Stimulated activated CD4-positive, alpha-beta T cell treated with anti-CD3 and anti-CD28 coated beads, Interleukin-2, amount 100 ng/mL, for 48 hours (primary cell): ENCODE measurements around the gene FGF14.

Source experiments
- DNase-seq, 2 donors: peaks; one replicate each; pipeline ENCODE4 v3.0.0-alpha.2; 2020

Gene FGF14

DNA sequence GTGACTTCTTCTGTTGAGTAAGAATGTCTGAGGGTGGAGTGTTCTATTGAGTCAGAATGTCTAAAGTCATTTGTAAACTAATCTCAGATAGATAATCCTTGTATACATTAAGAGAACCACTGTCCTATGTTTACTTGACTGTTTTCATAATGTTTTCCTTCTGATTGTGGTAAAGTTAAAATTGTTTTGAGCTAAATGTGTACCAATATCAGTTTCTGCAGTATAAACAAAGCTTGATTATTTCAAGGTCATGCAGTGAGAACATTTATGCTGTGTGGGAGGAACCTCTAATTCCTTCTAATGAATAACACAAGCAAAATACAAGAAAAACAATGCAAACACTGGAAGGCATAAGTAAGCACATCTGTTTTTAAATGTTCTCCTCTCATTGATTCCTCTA is 434.6 kb downstream of the FGF14 start:
- no peak for DNase-seq

DNA sequence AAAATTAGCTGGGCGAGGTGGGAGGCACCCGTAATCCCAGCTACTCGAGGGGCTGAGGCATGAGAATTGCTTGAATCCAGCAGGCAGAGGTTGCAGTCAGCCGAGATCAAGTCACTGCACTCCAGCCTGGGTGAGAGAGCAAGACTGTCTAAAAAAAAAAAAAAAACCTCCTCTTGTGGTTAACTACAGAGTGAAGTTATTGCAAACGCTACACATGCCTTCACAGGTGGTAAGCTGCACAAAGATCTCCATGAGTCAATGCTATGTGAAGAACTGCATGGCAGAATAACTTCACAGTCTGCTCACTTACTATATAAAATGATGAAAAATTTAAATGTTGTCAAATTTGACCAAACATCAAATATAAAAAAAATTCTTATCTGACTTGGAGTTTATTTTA is 436.8 kb downstream of the FGF14 start:
- no peak for DNase-seq

DNA sequence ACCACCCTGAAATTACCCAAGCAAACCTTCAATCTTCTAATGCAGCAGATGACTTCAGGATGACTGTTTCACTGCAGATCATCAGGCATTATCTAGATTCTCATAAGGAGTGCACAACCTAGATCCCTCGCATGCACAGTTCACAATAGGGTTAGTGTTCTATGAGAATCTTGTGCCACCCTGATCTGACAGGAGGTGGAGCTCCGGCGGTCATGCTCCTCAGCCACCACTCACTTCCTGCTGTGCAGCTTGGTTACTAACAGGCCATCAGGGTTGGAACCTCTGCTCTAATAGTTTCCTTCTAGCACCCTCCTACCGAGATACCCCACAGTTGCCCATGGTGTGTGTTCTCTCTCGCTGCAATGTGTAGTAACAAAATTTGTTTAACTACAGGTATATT is 442.8 kb downstream of the FGF14 start:
- DNase-seq: no peak

DNA sequence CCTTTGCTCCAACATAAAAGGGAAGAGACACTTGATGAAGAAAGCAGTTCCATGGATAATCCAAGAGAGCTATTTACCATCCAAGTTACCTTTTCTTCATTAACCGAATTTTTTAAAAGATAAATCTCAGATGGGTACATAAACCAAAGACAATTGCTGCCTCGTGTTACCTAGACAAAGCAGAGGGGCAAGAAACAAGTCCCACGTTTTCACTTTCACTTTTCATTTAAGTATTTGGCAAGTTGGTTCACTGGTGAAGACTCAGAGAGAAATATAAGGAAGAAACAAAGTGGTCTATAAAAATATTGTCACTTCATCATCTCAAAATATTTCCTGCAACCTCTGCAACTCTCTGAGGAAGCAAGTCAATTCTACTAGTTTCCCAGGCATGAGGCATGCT is 446.1 kb downstream of the FGF14 start:
- no peak for DNase-seq

DNA sequence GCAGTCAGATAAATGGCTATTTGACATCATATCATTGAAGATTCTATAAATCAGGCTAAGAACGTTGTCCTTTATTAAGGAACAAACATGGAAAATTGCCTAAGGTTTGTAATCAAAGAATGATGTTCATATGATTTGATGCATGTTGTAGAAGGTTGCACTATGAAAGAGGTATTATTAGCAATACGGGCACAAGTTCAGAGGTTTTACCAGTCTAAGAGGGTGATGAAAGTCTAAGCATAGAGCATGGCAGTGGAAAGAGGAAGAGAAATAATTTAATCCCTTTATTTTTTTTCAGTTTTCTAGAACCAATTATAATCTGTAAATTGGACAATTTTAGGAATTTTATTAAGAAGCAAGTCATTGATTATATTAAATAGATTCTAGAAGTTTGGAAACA is 450.7 kb downstream of the FGF14 start:
- DNase-seq: no peak

DNA sequence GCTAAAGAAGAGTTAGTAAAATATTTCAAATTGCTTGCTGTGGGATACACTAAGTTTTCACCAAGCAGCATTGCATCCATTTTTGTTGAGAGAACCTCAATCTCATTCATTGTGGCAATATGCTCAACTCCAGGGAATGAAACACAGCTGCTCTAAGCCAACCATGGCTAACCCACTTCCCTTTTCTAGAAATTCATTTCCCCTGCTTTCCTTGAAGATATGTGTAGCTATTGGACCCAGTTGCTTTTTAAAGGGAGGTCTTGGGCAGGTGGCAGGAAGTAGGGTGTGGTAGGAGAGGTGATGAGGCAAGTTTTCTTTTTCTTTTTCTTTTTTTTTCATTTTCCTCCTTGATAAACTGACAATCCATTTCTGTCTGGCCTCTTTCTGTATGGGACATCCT is 452.2 kb downstream of the FGF14 start:
- DNase-seq: no peak

DNA sequence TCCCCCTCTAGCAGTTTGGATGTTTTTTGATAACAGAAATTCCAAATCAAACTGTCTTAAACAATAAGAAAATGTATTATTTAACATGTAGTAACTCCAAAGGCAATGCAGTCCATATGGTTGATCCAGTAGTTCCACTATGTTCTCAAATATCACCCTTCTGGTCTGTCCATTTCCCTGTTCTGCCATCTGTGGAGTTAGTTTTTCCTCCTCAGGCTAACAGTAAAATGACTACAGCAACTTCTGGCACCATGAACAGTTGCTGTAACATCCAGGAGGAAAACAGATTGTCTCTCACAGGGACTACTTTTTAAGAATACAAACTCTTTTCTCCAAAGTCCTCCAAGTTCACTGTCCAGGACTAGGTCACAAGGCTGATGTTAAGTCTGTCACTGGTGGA is 455.4 kb downstream of the FGF14 start:
- no peak for DNase-seq

DNA sequence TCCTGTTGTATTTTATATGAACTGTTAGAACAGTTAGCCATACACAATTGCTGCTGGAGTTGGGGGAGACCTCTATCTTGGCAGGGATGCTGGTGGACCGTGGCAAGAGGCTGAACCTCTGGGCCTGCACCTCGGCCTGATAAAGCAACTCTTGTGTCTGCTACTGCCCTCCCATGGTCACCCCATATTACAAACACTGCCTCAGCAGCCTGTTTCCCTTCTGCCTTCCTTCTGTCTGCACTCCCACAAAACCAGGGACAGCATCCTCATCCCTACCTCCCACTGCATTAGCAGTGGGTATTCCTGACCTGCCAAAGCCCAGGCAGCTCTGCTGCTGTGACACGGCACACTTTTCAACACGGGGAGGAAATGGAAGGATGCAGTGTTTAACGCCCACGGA is 456.4 kb downstream of the FGF14 start:
- no peak for DNase-seq

DNA sequence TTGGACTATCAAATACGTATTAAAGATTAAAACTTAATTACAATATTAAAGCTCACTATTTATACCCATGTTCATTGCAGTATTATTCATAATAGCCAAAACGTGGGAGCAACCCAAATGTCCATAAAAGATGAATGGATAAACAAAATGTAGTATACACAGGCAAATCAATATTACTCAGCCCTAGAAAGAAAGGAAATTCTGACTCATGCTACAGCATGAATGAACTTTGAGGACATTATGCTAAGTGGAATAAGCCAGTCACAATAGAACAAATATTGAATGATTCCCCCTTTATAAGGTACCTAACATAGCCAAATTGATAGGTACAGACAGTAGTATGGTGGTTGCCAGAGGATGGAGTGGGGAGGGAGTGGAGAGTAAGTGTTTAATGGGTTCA is 457.3 kb downstream of the FGF14 start:
- DNase-seq: no peak

DNA sequence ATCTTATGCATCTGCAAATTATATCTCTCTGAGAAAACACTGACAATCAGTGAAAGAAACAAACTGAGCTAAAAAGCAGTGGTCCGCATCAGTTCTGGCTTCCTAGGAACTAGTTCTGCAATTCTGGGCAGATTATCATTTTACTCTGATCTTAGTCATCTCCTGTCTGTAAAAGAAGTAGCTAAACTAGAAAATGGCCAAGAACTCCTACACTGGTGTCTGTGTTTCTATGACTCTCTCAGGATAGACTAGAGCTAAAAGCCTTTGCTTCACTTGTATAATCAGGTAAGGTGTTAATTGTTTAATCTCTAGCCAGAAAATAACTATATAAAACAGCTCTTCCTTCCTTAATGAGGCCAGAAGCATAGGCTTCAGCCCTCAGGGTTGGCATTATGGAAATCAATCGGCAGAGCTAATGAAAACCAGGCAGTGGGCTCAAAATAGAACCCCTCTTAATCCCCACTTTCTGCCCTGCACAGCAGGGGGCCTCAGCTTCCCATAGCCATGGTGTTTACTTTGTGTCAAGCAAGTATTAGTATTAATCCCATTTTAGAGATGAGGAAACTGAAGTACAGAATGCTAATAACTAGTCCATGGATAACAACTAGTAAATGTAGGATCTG is 459.2 kb downstream of the FGF14 start:
- DNase-seq: no peak

DNA sequence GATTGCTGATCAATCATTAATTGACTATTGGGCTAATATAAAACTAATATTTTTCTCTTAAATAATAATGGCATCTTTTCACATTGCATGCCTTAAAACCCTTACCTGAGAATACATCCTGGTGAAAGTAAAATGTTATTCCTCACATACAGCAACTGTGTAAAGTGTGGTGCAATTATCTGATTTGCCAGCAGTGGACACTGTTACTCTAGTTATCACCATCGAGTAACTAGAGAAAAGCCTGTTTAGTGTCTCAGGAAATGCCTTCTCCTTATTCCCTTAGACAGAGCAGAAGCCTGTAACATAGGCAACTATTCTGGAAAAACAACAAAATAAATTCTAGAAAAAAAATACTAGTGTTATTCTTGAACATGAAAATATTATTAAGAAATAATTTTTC is 459.8 kb downstream of the FGF14 start:
- no peak for DNase-seq

DNA sequence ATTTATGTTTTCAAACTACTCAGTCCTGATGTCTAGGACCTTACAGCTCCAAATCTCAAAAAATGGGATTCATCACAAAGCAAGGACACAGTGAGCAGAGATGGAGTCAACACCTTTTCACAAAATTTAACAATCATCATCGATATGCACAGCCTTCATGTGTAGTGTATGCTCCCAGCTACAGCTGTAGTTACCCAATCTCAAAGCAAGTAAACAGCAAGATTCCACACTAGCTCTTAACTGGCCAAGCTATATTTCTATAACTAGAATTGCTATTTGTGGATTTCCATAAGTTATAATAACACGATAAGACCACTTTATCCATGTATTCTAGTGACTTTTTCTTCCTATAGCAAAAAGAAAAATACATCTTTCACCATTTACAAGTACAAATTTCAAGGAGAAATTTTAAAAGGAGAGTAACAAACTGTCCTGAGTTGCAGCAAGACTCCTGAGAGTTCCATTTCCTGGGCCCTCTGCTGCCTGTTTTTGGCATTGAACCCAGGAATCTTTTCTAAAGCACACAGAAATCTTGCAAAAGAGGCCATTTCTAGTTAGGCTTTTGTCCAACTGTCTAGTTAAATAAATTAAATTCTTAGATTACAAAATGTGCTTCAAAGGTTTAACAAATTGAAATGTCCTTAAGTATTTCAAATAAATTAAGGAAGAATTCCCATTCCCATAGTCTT is 460.6 kb downstream of the FGF14 start:
- no peak for DNase-seq

DNA sequence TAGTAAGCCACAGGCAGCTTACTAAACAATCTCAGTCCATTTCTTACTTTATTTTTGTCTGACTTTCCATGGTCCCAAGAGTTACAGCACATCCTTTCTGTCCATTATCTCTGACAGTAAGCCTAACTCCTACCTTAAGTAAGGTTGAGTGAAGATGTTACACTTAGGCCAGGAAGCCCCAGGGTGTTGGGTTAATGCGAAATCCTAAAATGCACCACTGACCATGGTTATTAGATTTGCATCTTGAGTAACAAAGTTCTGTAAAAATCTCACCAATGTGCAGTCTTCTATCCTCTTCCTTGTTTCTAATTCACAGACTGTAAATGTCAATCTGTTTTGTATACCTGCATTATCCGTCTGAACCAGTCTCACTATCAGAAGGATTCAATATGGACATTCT is 462.5 kb downstream of the FGF14 start:
- DNase-seq: no peak

DNA sequence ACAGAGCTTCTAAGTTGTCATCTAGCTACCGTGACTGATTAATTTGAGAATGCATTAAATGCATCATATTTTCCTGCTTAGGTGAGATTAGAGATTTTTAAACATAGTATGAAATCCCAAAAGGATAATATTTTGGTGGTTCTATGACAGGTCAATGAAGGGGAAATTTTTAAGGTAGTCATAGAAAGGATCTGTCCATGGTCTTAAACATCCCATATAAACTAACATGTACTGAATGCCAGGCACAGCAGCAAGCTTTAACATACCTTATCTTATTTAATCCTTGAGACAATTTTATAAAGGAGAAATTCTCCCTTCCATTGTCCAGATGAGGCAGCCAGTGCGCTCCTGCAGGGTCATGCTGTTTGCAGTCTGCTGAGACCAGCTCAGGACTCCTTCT is 466.0 kb downstream of the FGF14 start:
- no peak for DNase-seq

DNA sequence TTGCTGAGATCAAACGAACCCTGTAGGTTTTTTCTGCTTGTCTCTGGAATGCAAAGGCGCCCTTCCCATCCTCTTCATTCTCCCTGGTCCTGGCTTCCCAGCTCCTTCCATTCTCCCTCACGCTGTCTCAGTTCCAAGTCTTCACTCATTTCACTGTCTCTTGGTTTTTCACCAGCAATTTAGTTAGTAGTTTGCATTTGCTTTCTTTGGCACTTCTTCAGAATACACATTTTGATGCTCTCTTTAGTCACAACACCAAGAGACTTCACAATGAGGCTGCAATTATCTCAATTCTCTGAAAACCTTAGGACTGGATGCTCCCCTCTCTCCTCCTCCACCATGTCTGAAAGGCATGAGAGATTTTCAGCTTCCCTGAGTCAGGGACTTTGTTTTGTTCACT is 470.7 kb downstream of the FGF14 start:
- no peak for DNase-seq

DNA sequence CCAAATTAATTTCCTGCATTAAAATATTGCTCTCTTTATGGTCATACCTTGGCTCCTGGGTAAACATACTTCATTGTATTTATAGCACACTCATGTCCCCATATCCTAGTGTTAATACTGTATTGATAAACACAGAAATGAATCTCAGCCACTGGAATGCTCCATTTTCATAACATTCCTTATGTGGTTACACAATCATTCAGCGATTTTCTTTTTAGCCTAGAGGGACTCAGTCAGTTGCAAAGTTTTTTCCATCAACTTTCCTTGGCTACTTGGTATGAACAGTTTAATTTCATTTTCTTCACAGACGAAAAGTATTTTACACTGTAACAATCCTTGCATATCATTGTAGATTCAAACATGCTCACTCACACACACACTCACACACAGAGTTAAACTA is 471.5 kb downstream of the FGF14 start:
- DNase-seq: no peak

DNA sequence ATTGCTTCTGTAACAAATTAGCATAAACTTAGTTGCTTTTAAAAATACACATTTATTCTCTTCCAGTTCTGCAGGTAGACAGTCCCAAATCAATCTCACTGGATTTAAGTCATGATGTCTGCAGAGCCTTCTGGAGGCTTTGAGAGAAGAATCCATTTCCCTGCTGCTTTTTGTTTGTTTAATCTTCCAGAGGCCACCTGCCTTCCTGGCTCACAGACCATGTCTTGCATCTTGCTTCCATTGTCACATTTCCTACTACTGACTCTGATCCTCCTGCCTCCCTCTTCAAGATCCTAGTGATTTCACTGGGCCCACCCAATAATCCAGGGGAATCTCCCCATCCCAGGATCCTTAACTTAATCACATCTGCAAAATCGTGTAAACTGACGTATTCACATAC is 476.1 kb downstream of the FGF14 start:
- DNase-seq: no peak

DNA sequence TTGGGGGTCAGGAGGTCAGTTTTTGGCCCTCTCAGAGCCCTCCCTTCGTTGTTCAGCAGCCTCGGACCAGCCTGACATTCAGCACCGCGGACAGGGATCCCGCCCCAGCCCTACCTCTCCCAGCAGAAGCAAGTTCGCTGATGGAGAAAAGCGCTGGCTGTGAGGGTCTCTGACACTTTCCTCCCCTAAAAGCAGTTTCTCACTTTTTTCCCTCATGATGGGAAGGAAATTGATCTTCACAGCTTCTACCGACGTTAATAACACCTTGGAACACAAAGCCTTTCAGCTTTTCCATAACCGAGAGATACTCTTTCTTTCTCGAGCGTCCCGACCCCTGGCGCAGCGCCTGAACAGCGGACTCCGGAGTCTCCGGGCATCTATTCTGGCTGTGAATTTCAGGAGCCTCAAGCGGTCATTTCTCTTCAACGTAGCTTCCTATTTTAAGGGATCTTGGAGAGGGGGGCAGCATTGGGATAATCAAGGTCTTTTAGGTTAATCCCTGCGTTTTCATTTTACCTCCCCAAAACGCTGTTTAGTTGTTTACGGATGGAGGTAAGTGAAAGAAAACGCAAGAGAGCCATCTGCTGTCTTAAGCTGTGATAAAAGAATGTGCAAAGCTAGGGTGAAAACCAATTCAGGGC is 482.2 kb downstream of the FGF14 start:
- no peak for DNase-seq

DNA sequence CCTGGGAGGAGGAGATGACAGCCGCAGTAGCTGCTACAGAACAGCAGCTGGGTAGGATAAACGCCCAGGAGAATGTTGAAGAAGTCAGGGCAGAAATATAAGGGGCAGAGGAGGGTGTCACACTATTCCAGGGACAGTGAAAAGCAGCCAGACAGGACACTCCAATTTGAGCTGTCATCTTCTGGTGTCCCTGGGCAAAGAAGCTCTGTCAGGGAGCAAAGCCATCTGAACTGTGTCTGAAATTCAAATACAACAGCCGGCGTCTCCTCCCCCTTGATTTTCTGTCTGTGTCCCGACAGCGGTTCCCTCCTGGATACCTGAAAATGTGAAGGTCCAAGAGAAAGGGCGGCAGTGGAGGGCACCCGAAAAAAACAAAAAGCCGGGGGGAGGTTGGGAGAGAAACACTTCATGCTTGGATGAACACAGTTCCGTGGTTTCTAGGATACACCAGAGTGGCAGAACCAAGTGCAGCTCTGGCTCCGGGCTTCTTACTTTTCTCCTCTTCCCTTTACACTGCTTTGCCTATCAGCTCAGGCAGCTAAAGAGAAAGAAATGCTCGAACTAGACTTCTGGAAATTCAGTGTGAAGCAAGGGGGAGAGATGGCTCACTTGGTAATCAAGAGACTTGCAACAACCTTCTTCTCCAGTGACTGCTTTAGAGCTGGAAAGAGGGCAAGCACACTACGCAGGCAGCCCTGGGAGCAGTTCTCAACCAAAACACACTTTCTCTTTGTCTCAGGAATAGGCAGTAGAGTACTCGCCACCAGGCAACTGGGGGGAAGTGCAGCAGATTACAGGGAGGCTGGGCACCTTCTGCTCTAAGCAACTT is 483.8 kb downstream of the FGF14 start:
- DNase-seq: no peak

DNA sequence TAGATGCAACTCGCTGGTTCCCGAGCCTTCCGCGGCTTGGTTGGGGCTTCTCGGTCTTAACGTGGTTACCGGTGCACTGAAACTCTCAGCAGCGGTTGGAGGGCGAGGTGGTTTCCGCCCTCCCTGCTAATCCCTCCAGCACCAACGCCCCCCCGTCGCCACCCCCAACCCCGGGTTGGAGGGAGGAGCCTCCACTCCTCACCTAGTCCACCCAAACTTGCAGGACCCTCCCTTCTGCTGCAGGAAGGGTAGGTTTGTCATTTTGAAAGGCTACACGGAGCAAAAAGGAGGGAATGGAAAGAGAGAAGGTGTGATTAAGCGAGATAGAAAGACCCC is 484.4 kb downstream of the FGF14 start:
- DNase-seq: no peak

DNA sequence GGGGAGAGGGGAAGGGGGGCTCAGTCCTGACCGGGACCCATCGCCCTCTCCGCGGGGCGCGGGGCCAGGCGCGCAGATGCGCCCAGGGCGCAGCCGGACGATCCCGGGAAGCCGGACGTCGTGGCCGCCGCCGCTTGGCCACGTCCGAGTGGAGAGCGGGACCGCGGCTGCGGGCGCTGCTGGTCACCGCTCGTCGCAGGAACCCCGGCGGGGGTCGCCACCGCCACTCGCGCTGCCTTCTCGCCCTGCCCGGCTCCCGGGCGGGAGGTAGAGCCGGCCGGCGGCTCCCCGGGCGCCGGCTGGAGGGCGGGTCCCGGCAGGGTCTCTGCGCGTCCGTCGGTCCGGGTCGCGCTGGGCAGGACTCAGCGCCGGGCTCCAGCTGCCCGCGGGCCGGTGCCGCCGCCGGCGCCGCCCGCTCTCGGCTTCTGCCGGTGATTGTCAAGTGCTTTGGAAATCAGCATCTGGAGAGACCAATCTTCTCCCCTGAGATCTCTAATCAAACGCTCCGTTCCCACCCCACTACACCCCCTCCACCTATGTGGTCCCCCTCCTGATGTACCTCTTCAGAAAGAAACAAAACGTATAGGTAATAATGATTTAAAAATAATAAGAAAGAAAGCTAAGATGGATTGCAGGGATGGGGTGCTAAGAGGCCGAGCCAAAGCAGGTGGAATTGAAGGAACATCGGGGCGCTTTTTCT is 484.9 kb downstream of the FGF14 start:
- no peak for DNase-seq

DNA sequence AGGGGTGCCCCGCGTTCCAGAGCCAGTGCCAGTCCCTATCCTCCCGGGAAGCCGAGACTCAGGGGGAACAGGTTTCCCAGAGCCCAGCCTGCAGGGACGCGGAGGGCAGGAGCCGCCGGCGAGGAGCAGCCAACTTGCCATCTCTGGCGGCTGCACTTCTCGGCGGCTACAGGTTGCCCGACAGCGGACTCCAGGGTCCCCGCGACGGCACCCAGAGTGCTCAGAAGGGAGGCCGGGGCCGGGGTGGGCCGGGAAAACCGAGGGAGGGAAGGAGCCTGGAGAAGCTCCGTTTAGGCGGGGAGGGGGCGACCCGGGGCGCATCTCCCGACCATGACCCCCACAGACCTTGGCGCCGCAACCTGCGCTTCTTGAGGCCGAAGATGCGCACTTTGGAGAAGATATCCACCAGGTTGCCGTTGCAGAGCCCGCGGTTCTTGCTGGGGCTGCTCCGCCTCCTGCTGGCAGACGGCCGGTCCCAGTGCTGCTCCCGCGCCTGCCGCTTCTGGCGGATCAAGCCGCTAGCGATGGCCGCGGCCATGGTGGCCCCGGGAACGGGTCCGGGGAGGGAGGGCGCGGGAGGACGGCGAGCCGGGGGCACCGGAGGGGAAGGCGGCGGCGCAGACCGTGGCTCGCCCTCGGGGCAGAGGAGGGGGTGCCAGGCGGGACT is 485.6 kb downstream of the FGF14 start:
- no peak for DNase-seq

DNA sequence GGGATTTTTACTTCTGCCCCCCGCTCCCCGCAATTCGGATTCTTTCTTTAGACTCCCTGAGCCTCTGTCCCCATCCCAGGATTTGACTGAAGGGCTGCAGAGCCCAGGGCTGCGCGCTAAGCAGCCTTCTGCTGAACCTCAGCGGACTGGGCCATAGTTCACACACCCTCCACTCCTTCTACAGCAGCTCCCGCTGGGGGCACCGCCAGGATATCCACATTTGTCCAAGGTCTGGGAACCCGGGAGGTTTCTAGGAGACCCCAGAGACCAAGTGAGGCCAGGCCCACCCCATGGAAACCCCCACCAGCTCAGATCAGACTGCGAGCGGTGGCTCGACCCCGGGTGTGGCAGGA is 486.1 kb downstream of the FGF14 start:
- DNase-seq: no peak
